HepG2 (cell line): ENCODE measurements around the gene MPLKIP. TPM values are rescaled to one million over a fixed set of nuclear protein-coding genes. Genes with fewer than 3 reads are reported as not detected.
A peak's percentile ranks its signal among the peaks of the same experiment; 100 is the strongest.

Source experiments
- CCDC6 ChIP-seq: sonication (generic); formaldehyde crosslinking; IDR thresholded peaks from 2 replicates; pipeline ENCODE4 v1.8.1; 2022; ENCODE audit warnings: mild to moderate bottlenecking, missing genetic modification reagents, moderate library complexity
- EP300 ChIP-seq, 3 experiments: sonication (generic) in 1 of 3; formaldehyde crosslinking in 1 of 3; IDR thresholded peaks; 2 replicates each; pipeline versions ENCODE4 v1.5.1 to v1.6.1; 2011 to 2020; ENCODE audit warnings: low read depth in 2 of 3, low read length in 2 of 3, borderline replicate concordance in 1 of 3, improper control_type of control experiment in 1 of 3, mild to moderate bottlenecking in 1 of 3, missing genetic modification reagents in 1 of 3, moderate library complexity in 1 of 3
- GFI1 ChIP-seq: sonication (generic); formaldehyde crosslinking; IDR thresholded peaks from 2 replicates; pipeline ENCODE4 v1.5.0; 2020; ENCODE audit warnings: missing genetic modification reagents, mild to moderate bottlenecking, borderline replicate concordance
- MTF2 ChIP-seq: sonication (generic); formaldehyde crosslinking; IDR thresholded peaks from 2 replicates; pipeline ENCODE4 v1.5.0; 2020; ENCODE audit warnings: missing genetic modification reagents, borderline replicate concordance
- NCOR1 ChIP-seq: fragments of 200-600 bp; sonication (generic); IDR thresholded peaks from 2 replicates; pipeline ENCODE4 v1.7.0; 2017; ENCODE audit warnings: antibody characterized with exemption, low read length, borderline replicate concordance
- SMARCC2 ChIP-seq: fragments of 450-650 bp; IDR thresholded peaks from 2 replicates; pipeline ENCODE4 v1.6.1; 2017; ENCODE audit warnings: antibody characterized with exemption, mild to moderate bottlenecking
- SP5 ChIP-seq: IDR thresholded peaks from 2 replicates; pipeline ENCODE4 v1.6.1; 2016; ENCODE audit warnings: low read depth, borderline replicate concordance
- ZNF101 ChIP-seq: sonication (generic); formaldehyde crosslinking; IDR thresholded peaks from 2 replicates; pipeline ENCODE4 v1.4.0; 2020; ENCODE audit warnings: mild to moderate bottlenecking, low read depth, missing genetic modification reagents, borderline replicate concordance
- ZNF260 ChIP-seq: sonication (generic); formaldehyde crosslinking; IDR thresholded peaks from 2 replicates; pipeline ENCODE4 v1.4.0; 2020; ENCODE audit warnings: missing genetic modification reagents, low read depth, mild to moderate bottlenecking, borderline replicate concordance
- ZNF496 ChIP-seq: sonication (generic); formaldehyde crosslinking; IDR thresholded peaks from 2 replicates; pipeline ENCODE4 v1.8.1; 2023; ENCODE audit warnings: mild to moderate bottlenecking, moderate library complexity, missing genetic modification reagents; ENCODE audit not compliant: insufficient replicate concordance
- ZNF776 ChIP-seq: sonication (generic); formaldehyde crosslinking; IDR thresholded peaks from 2 replicates; pipeline ENCODE4 v1.4.0; 2020; ENCODE audit warnings: mild to moderate bottlenecking, missing genetic modification reagents
- ZSCAN30 ChIP-seq: sonication (generic); formaldehyde crosslinking; IDR thresholded peaks from 2 replicates; pipeline ENCODE4 v1.5.0; 2020; ENCODE audit warnings: mild to moderate bottlenecking, missing genetic modification reagents
- polyA plus RNA-seq, 8 experiments: library from polyadenylated mRNA; depleted of rRNA in 3 of 8; stranded (reverse) in 7 of 8; unstranded in 1 of 8; fragments of >200 nt; fragmentation: Illumina TruSeq in 4 of 8; extraction: Trizol in 4 of 8; gene quantifications; 2 replicates each; pipeline versions ENCODE4 v1.2.1 to v1.2.3, GENCODE V29; 2011 to 2016; ENCODE audit warnings: low read depth in 4 of 8, missing spikeins in 1 of 8, mixed read lengths in 1 of 8; ENCODE audit not compliant: insufficient read depth in 1 of 8
- total RNA-seq, 5 experiments: library from RNA; depleted of rRNA; stranded (reverse); fragments of >200 nt; fragmentation: Illumina TruSeq; extraction: Trizol; gene quantifications; 2 replicates each; pipeline ENCODE4 v1.2.3, GENCODE V29; 2016; ENCODE audit warnings: low read depth in 1 of 5
- TF ChIP-seq, protein P1 (sequence below): sonication (generic); formaldehyde crosslinking; IDR thresholded peaks from 2 replicates; pipeline ENCODE4 v1.4.0; 2020; ENCODE audit warnings: missing genetic modification reagents, borderline replicate concordance
- TF ChIP-seq, protein P2 (sequence below): sonication (generic); formaldehyde crosslinking; IDR thresholded peaks from 2 replicates; pipeline ENCODE4 v1.4.0; 2020; ENCODE audit warnings: mild to moderate bottlenecking, missing genetic modification reagents

Gene MPLKIP
- total and polyA plus RNA-seq, 2 of the 13 experiments (the other 11 are each of a cell fraction or from before 2014, with no cell fraction given) = 40.1 to 45.7 TPM

DNA sequence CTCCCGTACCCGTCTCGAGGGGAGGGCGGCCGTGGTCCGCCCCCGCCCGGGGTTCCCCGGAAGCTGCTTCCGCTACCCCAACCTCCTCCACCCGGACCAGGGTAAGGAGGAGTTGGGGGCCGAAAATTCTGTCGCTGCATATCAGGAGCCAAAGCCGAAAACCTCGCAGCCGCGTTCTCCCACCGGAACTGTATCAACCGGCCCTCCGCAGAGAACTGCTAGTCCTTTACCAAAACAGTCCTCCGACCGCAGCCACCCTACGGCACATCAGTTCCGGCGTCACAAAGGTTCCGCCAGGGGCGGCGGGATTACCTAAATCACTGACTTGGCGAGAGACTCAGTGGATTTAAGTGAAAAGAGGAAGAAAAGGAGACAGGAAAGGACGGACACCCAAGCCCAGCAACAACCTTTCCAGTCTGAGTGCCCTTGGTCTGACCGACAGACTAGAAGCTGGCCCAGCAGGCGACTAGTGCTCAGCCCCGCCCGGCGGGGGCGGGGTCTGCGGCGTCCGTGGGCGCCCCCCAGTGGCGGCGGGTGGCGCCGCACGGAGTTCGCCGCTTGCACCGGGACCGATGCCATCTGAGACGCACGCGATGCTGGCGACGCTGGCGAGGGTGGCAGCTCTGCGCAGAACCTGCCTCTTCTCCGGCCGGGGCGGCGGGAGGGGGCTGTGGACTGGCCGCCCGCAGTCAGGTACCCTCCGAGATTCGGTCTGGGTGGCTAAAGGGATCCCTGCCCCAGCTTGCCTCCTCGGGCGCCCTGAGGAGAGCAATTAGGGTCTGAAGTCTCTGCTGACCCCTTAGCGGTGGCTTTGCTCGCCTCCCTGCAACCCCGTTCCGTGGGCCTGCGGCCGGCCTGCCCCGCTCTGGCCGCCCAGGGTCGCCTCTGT lies at the start of gene MPLKIP, which contains the start of gene SUGCT (continued):
- TF ChIP-seq, protein P1, sequence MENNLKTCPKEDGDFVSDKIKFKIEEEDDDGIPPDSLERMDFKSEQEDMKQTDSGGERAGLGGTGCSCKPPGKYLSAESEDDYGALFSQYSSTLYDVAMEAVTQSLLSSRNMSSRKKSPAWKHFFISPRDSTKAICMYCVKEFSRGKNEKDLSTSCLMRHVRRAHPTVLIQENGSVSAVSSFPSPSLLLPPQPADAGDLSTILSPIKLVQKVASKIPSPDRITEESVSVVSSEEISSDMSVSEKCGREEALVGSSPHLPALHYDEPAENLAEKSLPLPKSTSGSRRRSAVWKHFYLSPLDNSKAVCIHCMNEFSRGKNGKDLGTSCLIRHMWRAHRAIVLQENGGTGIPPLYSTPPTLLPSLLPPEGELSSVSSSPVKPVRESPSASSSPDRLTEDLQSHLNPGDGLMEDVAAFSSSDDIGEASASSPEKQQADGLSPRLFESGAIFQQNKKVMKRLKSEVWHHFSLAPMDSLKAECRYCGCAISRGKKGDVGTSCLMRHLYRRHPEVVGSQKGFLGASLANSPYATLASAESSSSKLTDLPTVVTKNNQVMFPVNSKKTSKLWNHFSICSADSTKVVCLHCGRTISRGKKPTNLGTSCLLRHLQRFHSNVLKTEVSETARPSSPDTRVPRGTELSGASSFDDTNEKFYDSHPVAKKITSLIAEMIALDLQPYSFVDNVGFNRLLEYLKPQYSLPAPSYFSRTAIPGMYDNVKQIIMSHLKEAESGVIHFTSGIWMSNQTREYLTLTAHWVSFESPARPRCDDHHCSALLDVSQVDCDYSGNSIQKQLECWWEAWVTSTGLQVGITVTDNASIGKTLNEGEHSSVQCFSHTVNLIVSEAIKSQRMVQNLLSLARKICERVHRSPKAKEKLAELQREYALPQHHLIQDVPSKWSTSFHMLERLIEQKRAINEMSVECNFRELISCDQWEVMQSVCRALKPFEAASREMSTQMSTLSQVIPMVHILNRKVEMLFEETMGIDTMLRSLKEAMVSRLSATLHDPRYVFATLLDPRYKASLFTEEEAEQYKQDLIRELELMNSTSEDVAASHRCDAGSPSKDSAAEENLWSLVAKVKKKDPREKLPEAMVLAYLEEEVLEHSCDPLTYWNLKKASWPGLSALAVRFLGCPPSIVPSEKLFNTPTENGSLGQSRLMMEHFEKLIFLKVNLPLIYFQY (CRISPR knock-in tag) = peak; percentile 43; the same call in 1 of the 2 replicates
- TF ChIP-seq EP300 (IDR thresholded peaks at IDR 0.05; ENCODE audit: low read depth in 2 of 2, low read length in 2 of 2) (0 out of 4 replicates have a peak, but pooled peaks of 1 of the 2 experiments have one; percentile 13), EP300 (CRISPR knock-in tag; IDR thresholded peaks at IDR 0.05; ENCODE audit: borderline replicate concordance) (no peak), ZNF496 (CRISPR knock-in tag) (no peak), GFI1 (CRISPR knock-in tag) (peak; percentile 57; the same call in 1 of the 2 replicates), ZNF260 (no peak), ZSCAN30 (no peak), SP5 (CRISPR knock-in tag) (peak; percentile 50; the same call in 1 of the 2 replicates), ZNF101 (CRISPR knock-in tag) (no peak), MTF2 (CRISPR knock-in tag) (no peak), SMARCC2 (no peak), ZNF776 (peak; percentile 86; the same call in 1 of the 2 replicates), CCDC6 (CRISPR knock-in tag) (peak; percentile 84; the same call in 1 of the 2 replicates), NCOR1 (peak; percentile 42; the same call in 1 of the 2 replicates)
- TF ChIP-seq, protein P2, sequence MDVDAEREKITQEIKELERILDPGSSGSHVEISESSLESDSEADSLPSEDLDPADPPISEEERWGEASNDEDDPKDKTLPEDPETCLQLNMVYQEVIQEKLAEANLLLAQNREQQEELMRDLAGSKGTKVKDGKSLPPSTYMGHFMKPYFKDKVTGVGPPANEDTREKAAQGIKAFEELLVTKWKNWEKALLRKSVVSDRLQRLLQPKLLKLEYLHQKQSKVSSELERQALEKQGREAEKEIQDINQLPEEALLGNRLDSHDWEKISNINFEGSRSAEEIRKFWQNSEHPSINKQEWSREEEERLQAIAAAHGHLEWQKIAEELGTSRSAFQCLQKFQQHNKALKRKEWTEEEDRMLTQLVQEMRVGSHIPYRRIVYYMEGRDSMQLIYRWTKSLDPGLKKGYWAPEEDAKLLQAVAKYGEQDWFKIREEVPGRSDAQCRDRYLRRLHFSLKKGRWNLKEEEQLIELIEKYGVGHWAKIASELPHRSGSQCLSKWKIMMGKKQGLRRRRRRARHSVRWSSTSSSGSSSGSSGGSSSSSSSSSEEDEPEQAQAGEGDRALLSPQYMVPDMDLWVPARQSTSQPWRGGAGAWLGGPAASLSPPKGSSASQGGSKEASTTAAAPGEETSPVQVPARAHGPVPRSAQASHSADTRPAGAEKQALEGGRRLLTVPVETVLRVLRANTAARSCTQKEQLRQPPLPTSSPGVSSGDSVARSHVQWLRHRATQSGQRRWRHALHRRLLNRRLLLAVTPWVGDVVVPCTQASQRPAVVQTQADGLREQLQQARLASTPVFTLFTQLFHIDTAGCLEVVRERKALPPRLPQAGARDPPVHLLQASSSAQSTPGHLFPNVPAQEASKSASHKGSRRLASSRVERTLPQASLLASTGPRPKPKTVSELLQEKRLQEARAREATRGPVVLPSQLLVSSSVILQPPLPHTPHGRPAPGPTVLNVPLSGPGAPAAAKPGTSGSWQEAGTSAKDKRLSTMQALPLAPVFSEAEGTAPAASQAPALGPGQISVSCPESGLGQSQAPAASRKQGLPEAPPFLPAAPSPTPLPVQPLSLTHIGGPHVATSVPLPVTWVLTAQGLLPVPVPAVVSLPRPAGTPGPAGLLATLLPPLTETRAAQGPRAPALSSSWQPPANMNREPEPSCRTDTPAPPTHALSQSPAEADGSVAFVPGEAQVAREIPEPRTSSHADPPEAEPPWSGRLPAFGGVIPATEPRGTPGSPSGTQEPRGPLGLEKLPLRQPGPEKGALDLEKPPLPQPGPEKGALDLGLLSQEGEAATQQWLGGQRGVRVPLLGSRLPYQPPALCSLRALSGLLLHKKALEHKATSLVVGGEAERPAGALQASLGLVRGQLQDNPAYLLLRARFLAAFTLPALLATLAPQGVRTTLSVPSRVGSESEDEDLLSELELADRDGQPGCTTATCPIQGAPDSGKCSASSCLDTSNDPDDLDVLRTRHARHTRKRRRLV = peak; percentile 60; the same call in 1 of the 2 replicates
